ENCODE results near the gene MATN1. TPM values are rescaled to one million over a fixed set of nuclear protein-coding genes. Genes with fewer than 3 reads are reported as not detected.

The MATN1 gene
- polyA plus RNA-seq, 3 donors, result 0.07 TPM; not detected in 2

DNA sequence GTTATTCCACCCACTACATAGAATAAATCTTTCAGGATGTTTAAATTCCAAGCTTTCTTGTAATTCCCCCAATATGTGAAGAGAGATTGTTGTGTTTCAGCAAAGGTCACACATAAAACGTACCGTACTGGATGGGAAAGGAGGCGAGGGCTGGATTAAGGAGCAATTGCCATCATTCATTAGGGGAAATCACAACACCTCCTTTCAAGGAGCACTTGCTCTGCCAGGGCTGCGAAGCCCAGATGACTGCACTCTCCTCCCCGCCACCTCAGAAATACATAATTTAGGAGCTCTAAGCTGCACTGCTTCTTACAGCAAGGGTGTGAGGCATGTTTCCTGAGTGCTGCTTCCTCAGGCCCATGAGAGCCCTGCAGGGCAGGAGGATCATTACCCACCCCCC is 29.6 kb downstream of the MATN1 start:
- Histone ChIP-seq H3K9me3 (replicated peaks in 1 of 2; ENCODE audit: control insufficient read depth in 1 of 2, insufficient read depth in 1 of 2, low read length in 2 of 2) (peaks cover 6 to 9% of the 10 kb centered on the region in 2 donors), H3K9ac (ENCODE audit: insufficient read depth, low read length, poor library complexity, severe bottlenecking) (no peak overlapping the region), H3K27ac (ENCODE audit: low read depth in 1 of 2, low read length in 2 of 2) (no peak overlapping the region), H3K4me2 (replicated peaks; ENCODE audit: extremely low read depth, low read length, poor library complexity, severe bottlenecking) (no peak overlapping the region), H3K79me2 (ENCODE audit: insufficient read depth, low read length) (no peaks in the 10 kb centered on the region), H3K4me1 (ENCODE audit: control insufficient read depth in 1 of 2, insufficient read depth in 2 of 2, low read length in 2 of 2) (no peaks in the 10 kb centered on the region), H3K27me3 (ENCODE audit: control insufficient read depth in 2 of 2, insufficient read depth in 2 of 2, low read length in 2 of 2) (no peaks in the 10 kb centered on the region), H4K20me1 (ENCODE audit: insufficient read depth, low read length) (no peaks in the 10 kb centered on the region), H3K36me3 (replicated peaks in 1 of 2; ENCODE audit: control insufficient read depth in 1 of 2, insufficient read depth in 2 of 2, low read length in 2 of 2) (no peaks in the 10 kb centered on the region), H2AFZ (ENCODE audit: insufficient read depth, low read depth, low read length, poor library complexity, severe bottlenecking) (no peak overlapping the region), H3K4me3 (replicated peaks in 1 of 3; ENCODE audit: low read depth in 2 of 3, low read length in 3 of 3) (no peak overlapping the region)
- Mint-ChIP-seq H3K9me3 (peaks cover 0 to 8% (median 6%) of the 10 kb centered on the region in 7 donors), H3K36me3 (no peaks in the 10 kb centered on the region), H3K27me3 (ENCODE audit: low read depth in 3 of 3) (peaks cover 5 to 19% (median 18%) of the 10 kb centered on the region in 3 donors), H3K4me3 (no peak overlapping the region), H3K27ac (peak overlapping the region in 1 of 7 donors; percentile 45), H3K4me1 (peaks cover 4% of the 10 kb centered on the region)
- no CpG with 5 or more reads among the region's 5 CpGs for WGBS (ENCODE audit: insufficient coverage)
- intact Hi-C loops (cut with micrococcal nuclease), result no loop called here
- no peak for DNase-seq
- TF ChIP-seq, protein P1, sequence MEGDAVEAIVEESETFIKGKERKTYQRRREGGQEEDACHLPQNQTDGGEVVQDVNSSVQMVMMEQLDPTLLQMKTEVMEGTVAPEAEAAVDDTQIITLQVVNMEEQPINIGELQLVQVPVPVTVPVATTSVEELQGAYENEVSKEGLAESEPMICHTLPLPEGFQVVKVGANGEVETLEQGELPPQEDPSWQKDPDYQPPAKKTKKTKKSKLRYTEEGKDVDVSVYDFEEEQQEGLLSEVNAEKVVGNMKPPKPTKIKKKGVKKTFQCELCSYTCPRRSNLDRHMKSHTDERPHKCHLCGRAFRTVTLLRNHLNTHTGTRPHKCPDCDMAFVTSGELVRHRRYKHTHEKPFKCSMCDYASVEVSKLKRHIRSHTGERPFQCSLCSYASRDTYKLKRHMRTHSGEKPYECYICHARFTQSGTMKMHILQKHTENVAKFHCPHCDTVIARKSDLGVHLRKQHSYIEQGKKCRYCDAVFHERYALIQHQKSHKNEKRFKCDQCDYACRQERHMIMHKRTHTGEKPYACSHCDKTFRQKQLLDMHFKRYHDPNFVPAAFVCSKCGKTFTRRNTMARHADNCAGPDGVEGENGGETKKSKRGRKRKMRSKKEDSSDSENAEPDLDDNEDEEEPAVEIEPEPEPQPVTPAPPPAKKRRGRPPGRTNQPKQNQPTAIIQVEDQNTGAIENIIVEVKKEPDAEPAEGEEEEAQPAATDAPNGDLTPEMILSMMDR (IDR thresholded peaks at IDR 0.05), result no peak

DNA sequence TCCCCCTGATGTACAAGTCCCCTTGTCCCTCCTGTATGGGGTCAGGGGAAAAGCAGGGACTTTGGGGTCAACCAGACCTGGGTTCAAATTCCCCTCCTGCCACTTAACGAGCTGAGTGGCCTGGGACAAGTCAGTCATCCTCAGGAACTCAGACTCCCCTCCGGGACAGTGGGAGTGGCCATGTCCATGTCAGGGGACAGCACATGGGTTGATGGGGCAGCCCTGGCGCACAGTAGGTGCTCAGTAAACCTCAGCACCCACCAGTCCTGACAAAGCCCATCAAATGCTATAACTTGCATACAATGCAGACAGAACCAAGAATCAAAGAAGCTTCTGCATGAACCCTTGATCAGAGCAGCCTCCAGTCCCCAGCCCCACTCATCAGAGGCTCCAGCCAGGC is 30.0 kb downstream of the MATN1 start:
- intact Hi-C loops (cut with micrococcal nuclease), result no loop called here
- 100% methylated on average over 3 of the region's 3 CpGs for WGBS (ENCODE audit: insufficient coverage)
- Mint-ChIP-seq H3K4me3 (no peak overlapping the region), H3K4me1 (peaks cover 4% of the 10 kb centered on the region), H3K27me3 (ENCODE audit: low read depth in 3 of 3) (peaks cover 9 to 21% (median 18%) of the 10 kb centered on the region in 3 donors), H3K9me3 (peaks cover 0 to 8% (median 6%) of the 10 kb centered on the region in 7 donors), H3K27ac (peak overlapping the region in 3 of 7 donors; percentile 45 to 75 (median 57)), H3K36me3 (no peaks in the 10 kb centered on the region)
- Histone ChIP-seq H2AFZ (ENCODE audit: insufficient read depth, low read depth, low read length, poor library complexity, severe bottlenecking) (no peak overlapping the region), H3K27ac (ENCODE audit: low read depth in 1 of 2, low read length in 2 of 2) (no peak overlapping the region), H3K9me3 (replicated peaks in 1 of 2; ENCODE audit: control insufficient read depth in 1 of 2, insufficient read depth in 1 of 2, low read length in 2 of 2) (peaks cover 6 to 9% of the 10 kb centered on the region in 2 donors), H3K36me3 (replicated peaks in 1 of 2; ENCODE audit: control insufficient read depth in 1 of 2, insufficient read depth in 2 of 2, low read length in 2 of 2) (no peaks in the 10 kb centered on the region), H4K20me1 (ENCODE audit: insufficient read depth, low read length) (no peaks in the 10 kb centered on the region), H3K4me1 (ENCODE audit: control insufficient read depth in 1 of 2, insufficient read depth in 2 of 2, low read length in 2 of 2) (no peaks in the 10 kb centered on the region), H3K27me3 (ENCODE audit: control insufficient read depth in 2 of 2, insufficient read depth in 2 of 2, low read length in 2 of 2) (no peaks in the 10 kb centered on the region), H3K9ac (ENCODE audit: insufficient read depth, low read length, poor library complexity, severe bottlenecking) (no peak overlapping the region), H3K4me2 (replicated peaks; ENCODE audit: extremely low read depth, low read length, poor library complexity, severe bottlenecking) (no peak overlapping the region), H3K79me2 (ENCODE audit: insufficient read depth, low read length) (no peaks in the 10 kb centered on the region), H3K4me3 (replicated peaks in 1 of 3; ENCODE audit: low read depth in 2 of 3, low read length in 3 of 3) (no peak overlapping the region)
- TF ChIP-seq, protein P1 (IDR thresholded peaks at IDR 0.05), result no peak
- no peak for DNase-seq

Measured in CD14-positive monocyte (primary cell).